OCI-LY7 (cell line): ENCODE results near the gene TMEM184A.

ENCODE experiments used
- CTCF ChIP-seq: fragments of 200-600 bp; sonication (generic); conservative IDR thresholded peaks from 2 replicates; pipeline ENCODE4 v1.5.1; 2014; ENCODE audit warnings: mild to moderate bottlenecking, antibody characterized with exemption, low read length, moderate library complexity, mixed read lengths
- EZH2phosphoT487 ChIP-seq: fragments of 200-600 bp; sonication (generic); IDR thresholded peaks from 2 replicates; pipeline ENCODE4 v1.6.1; 2018; ENCODE audit warnings: low read depth, borderline replicate concordance, mild to moderate bottlenecking, mixed run types, antibody characterized with exemption, low read length, moderate library complexity, mixed read lengths

GRCh38 chr7:1575809-1576208 is 19.8 kb upstream of the TMEM184A start:
- no peak for TF ChIP-seq CTCF
- TF ChIP-seq EZH2phosphoT487 = no peak
